Measurements from ENCODE around the gene GPR84.

Gene GPR84

GRCh38 chr12:54372113-54372806 lies 8.0 kb upstream of the GPR84 start:
- no peak overlapping the region for H2BK5ac ChIP-seq (ENCODE audit: low read length)
- peaks cover 16 to 17% of the 10 kb centered on the region in 2 donors for H3K36me3 ChIP-seq (replicated peaks in 1 of 2; ENCODE audit: control insufficient read depth in 2 of 2, insufficient read depth in 2 of 2, low read length in 2 of 2)
- peaks cover 1% of the 10 kb centered on the region for H3K79me1 ChIP-seq (ENCODE audit: low read depth, low read length)
- H3K4ac ChIP-seq (ENCODE audit: low read length): no peak overlapping the region
- H2BK120ac ChIP-seq (ENCODE audit: low read depth, low read length): no peak overlapping the region
- H2BK15ac ChIP-seq (ENCODE audit: low read length): no peak overlapping the region
- H2BK12ac ChIP-seq (ENCODE audit: low read length): no peak overlapping the region
- H3K23ac ChIP-seq (ENCODE audit: low read depth, low read length, poor library complexity): no peak overlapping the region
- whole genome bisulfite sequencing, 2 donors (ENCODE audit: extremely low coverage in 2 of 2, insufficient read length in 2 of 2, insufficient replicate concordance in 1 of 2): no CpG with 5 or more reads among the region's 8 CpGs
- no peaks in the 10 kb centered on the region for H3K9me3 ChIP-seq (replicated peaks in 1 of 2; ENCODE audit: control insufficient read depth in 2 of 2, insufficient read depth in 1 of 2, low read depth in 1 of 2, low read length in 2 of 2)
- no peak overlapping the region for H3K27ac ChIP-seq (replicated peaks; ENCODE audit: low read length)
- H3K14ac ChIP-seq (ENCODE audit: low read length): no peak overlapping the region
- no peak overlapping the region for H3K9ac ChIP-seq (ENCODE audit: low read depth, low read length, poor library complexity)
- H3K4me3 ChIP-seq (ENCODE audit: low read length in 2 of 2): no peak overlapping the region
- H3K4me2 ChIP-seq (ENCODE audit: insufficient read depth, low read length, poor library complexity, severe bottlenecking): no peak overlapping the region
- peaks cover 7 to 13% of the 10 kb centered on the region in 2 donors for H3K4me1 ChIP-seq (ENCODE audit: control insufficient read depth in 2 of 2, insufficient read depth in 1 of 2, low read depth in 1 of 2, low read length in 2 of 2)
- no peak overlapping the region for H2AFZ ChIP-seq (ENCODE audit: low read length)
- peaks cover 0 to 10% (median 0%) of the 10 kb centered on the region in 3 experiments for H3K27me3 ChIP-seq (ENCODE audit: control insufficient read depth in 3 of 3, insufficient read depth in 3 of 3, low read depth in 1 of 3, low read length in 3 of 3)
- H3K18ac ChIP-seq (ENCODE audit: low read length): no peak overlapping the region
- no peak for DNase-seq (ENCODE audit: low spot score)
- no peak overlapping the region for H2AK5ac ChIP-seq (ENCODE audit: low read depth, low read length)
- H4K91ac ChIP-seq (ENCODE audit: low read depth, low read length, poor library complexity): no peak overlapping the region
- no peak overlapping the region for H4K8ac ChIP-seq (ENCODE audit: low read depth, low read length)

- Histone ChIP-seq H3K4me3 (ENCODE audit: low read length in 2 of 2) (no peak overlapping the region), H3K27me3 (ENCODE audit: control insufficient read depth in 3 of 3, insufficient read depth in 3 of 3, low read depth in 1 of 3, low read length in 3 of 3) (peaks cover 0 to 10% (median 0%) of the 10 kb centered on the region in 3 experiments), H2AK5ac (ENCODE audit: low read depth, low read length) (peak overlapping the region; percentile 47), H3K4ac (ENCODE audit: low read length) (no peak overlapping the region), H2AFZ (ENCODE audit: low read length) (no peak overlapping the region), H3K9me3 (replicated peaks in 1 of 2; ENCODE audit: control insufficient read depth in 2 of 2, insufficient read depth in 1 of 2, low read depth in 1 of 2, low read length in 2 of 2) (no peaks in the 10 kb centered on the region), H3K4me2 (ENCODE audit: insufficient read depth, low read length, poor library complexity, severe bottlenecking) (no peak overlapping the region), H2BK12ac (ENCODE audit: low read length) (no peak overlapping the region), H3K9ac (ENCODE audit: low read depth, low read length, poor library complexity) (no peak overlapping the region), H3K14ac (ENCODE audit: low read length) (no peak overlapping the region), H4K8ac (ENCODE audit: low read depth, low read length) (no peak overlapping the region), H3K36me3 (replicated peaks in 1 of 2; ENCODE audit: control insufficient read depth in 2 of 2, insufficient read depth in 2 of 2, low read length in 2 of 2) (peaks cover 16 to 17% of the 10 kb centered on the region in 2 donors), H3K18ac (ENCODE audit: low read length) (no peak overlapping the region), H3K79me1 (ENCODE audit: low read depth, low read length) (peaks cover 1% of the 10 kb centered on the region), H2BK120ac (ENCODE audit: low read depth, low read length) (no peak overlapping the region), H2BK5ac (ENCODE audit: low read length) (no peak overlapping the region), H3K4me1 (ENCODE audit: control insufficient read depth in 2 of 2, insufficient read depth in 1 of 2, low read depth in 1 of 2, low read length in 2 of 2) (peaks cover 7 to 13% of the 10 kb centered on the region in 2 donors), H2BK15ac (ENCODE audit: low read length) (no peak overlapping the region), H3K27ac (replicated peaks; ENCODE audit: low read length) (no peak overlapping the region), H3K23ac (ENCODE audit: low read depth, low read length, poor library complexity) (peak overlapping the region; percentile 9), H4K91ac (ENCODE audit: low read depth, low read length, poor library complexity) (no peak overlapping the region)
- no CpG with 5 or more reads among the region's 5 CpGs for WGBS, 2 donors (ENCODE audit: extremely low coverage in 2 of 2, insufficient read length in 2 of 2, insufficient replicate concordance in 1 of 2)
- no peak for DNase-seq (ENCODE audit: low spot score)
These were observed 7.2 kb upstream of the GPR84 start for GRCh38 chr12:54371328-54372112.

DNA sequence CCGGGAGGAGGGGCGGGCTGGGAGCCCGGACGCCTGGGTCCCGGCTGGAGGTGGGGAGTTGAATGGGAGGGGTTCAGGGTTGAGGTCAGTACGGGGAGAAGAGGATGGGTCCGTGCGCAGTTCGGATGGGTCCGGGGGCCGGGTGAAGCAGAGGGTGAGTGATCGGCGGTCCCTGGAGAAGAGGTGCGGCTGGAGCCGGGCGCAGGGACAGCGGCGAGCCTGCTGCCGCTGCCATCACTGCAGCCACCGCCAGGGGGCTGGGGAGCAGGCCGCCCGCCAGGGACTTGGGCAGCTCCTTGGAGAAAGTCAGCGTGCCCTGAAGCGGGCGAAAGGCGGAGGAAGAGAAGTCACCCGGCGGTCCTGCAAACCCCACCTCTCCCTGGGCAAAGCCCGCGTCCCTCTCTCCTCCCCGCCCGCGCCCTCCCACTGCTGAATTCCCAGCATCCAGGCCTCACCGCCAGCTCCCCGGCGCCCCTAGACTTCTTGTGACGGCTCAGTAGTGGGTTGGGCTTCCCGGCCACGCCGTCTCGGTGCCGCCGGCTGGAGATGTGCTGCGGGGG lies 6.0 kb upstream of the GPR84 start:
- Histone ChIP-seq H2BK5ac (ENCODE audit: low read length) (no peak overlapping the region), H3K4me3 (ENCODE audit: low read length in 2 of 2) (no peak overlapping the region), H3K4ac (ENCODE audit: low read length) (no peak overlapping the region), H3K18ac (ENCODE audit: low read length) (peak overlapping the region; percentile 91), H3K27ac (replicated peaks; ENCODE audit: low read length) (no peak overlapping the region), H2BK15ac (ENCODE audit: low read length) (no peak overlapping the region), H3K4me2 (ENCODE audit: insufficient read depth, low read length, poor library complexity, severe bottlenecking) (peak overlapping the region; percentile 68), H3K9me3 (replicated peaks in 1 of 2; ENCODE audit: control insufficient read depth in 2 of 2, insufficient read depth in 1 of 2, low read depth in 1 of 2, low read length in 2 of 2) (no peaks in the 10 kb centered on the region), H3K4me1 (ENCODE audit: control insufficient read depth in 2 of 2, insufficient read depth in 1 of 2, low read depth in 1 of 2, low read length in 2 of 2) (peaks cover 7 to 13% of the 10 kb centered on the region in 2 donors), H2AFZ (ENCODE audit: low read length) (peak overlapping the region; percentile 71), H2BK12ac (ENCODE audit: low read length) (no peak overlapping the region), H2AK5ac (ENCODE audit: low read depth, low read length) (peak overlapping the region; percentile 81), H4K91ac (ENCODE audit: low read depth, low read length, poor library complexity) (no peak overlapping the region), H3K27me3 (ENCODE audit: control insufficient read depth in 3 of 3, insufficient read depth in 3 of 3, low read depth in 1 of 3, low read length in 3 of 3) (peaks cover 0 to 10% (median 0%) of the 10 kb centered on the region in 3 experiments), H3K79me1 (ENCODE audit: low read depth, low read length) (peaks cover 1% of the 10 kb centered on the region), H4K8ac (ENCODE audit: low read depth, low read length) (no peak overlapping the region), H3K9ac (ENCODE audit: low read depth, low read length, poor library complexity) (no peak overlapping the region), H3K14ac (ENCODE audit: low read length) (no peak overlapping the region), H3K23ac (ENCODE audit: low read depth, low read length, poor library complexity) (peak overlapping the region; percentile 59), H2BK120ac (ENCODE audit: low read depth, low read length) (no peak overlapping the region), H3K36me3 (replicated peaks in 1 of 2; ENCODE audit: control insufficient read depth in 2 of 2, insufficient read depth in 2 of 2, low read length in 2 of 2) (peaks cover 16 to 17% of the 10 kb centered on the region in 2 donors)
- no peak for DNase-seq (ENCODE audit: low spot score)
- WGBS, 2 donors (ENCODE audit: extremely low coverage in 2 of 2, insufficient read length in 2 of 2, insufficient replicate concordance in 1 of 2): no CpG with 5 or more reads among the region's 44 CpGs
